Stimulated activated CD8-positive, alpha-beta memory T cell treated with anti-CD3 and anti-CD28 coated beads, Interleukin-15, amount 100 ng/mL, for 1 hour (primary cell): ENCODE data around the gene GLCE.

Source experiments
- DNase-seq: peaks from one replicate; pipeline ENCODE4 v3.0.0-alpha.2; 2020; ENCODE audit warnings: low read depth

The GLCE gene

GRCh38 chr15:69320977-69321554, 160.6 kb downstream of the GLCE start:
- DNase-seq: no peak
